Liver (tissue), 9 donors: ENCODE measurements around the gene KRTAP3-3. TPM values are rescaled to one million over a fixed set of nuclear protein-coding genes. Genes with fewer than 3 reads are reported as not detected.

Source experiments
- DNase-seq: peaks from one replicate; pipeline ENCODE4 v3.0.0-alpha.2; 2017; ENCODE audit warnings: low spot score
- H3K27ac ChIP-seq, 2 donors: one replicate each; pipeline ENCODE4 v1.7.0; 2013; ENCODE audit warnings: inconsistent platforms in 2 of 2, low read length in 2 of 2, control low read depth in 1 of 2, low read depth in 1 of 2, mild to moderate bottlenecking in 1 of 2
- H3K27me3 ChIP-seq, 4 donors: one replicate each; pipeline versions ENCODE4 v1.6.1 to v1.7.0; 2013; ENCODE audit warnings: low read length in 3 of 4, inconsistent platforms in 1 of 4, mild to moderate bottlenecking in 1 of 4, moderate library complexity in 1 of 4; ENCODE audit not compliant: control insufficient read depth in 4 of 4, insufficient read depth in 4 of 4
- H3K36me3 ChIP-seq, 4 donors: one replicate each; pipeline versions ENCODE4 v1.6.1 to v1.7.0; 2013; ENCODE audit warnings: low read length in 3 of 4, mild to moderate bottlenecking in 3 of 4, low read depth in 1 of 4, moderate library complexity in 1 of 4; ENCODE audit not compliant: control insufficient read depth in 4 of 4, insufficient read depth in 3 of 4
- H3K4me1 ChIP-seq, 4 donors: one replicate each; pipeline versions ENCODE4 v1.6.1 to v1.7.0; 2013; ENCODE audit warnings: low read length in 3 of 4, mild to moderate bottlenecking in 3 of 4, moderate library complexity in 1 of 4; ENCODE audit not compliant: control insufficient read depth in 4 of 4, insufficient read depth in 4 of 4
- H3K4me3 ChIP-seq, 3 donors: one replicate each; pipeline versions ENCODE4 v1.6.1 to v1.7.0; 2013; ENCODE audit warnings: low read length in 3 of 3, control low read depth in 1 of 3, low read depth in 1 of 3, mild to moderate bottlenecking in 1 of 3
- H3K9ac ChIP-seq, 2 donors: one replicate each; pipeline ENCODE4 v1.7.0; 2013; ENCODE audit warnings: low read length in 2 of 2, mild to moderate bottlenecking in 2 of 2, moderate library complexity in 2 of 2, control low read depth in 1 of 2, low read depth in 1 of 2
- H3K9me3 ChIP-seq, 4 donors: one replicate each; pipeline versions ENCODE4 v1.6.1 to v1.7.0; 2013; ENCODE audit warnings: low read length in 3 of 4; ENCODE audit not compliant: control insufficient read depth in 4 of 4
- EGR1 ChIP-seq, 2 donors: IDR thresholded peaks; 2 replicates each; pipeline ENCODE4 v1.6.1; 2016 to 2018; ENCODE audit warnings: antibody characterized with exemption in 2 of 2, low read depth in 2 of 2
- FOXA1 ChIP-seq: IDR thresholded peaks from 2 replicates; pipeline ENCODE4 v1.6.1; 2016; ENCODE audit warnings: antibody characterized with exemption
- FOXA2 ChIP-seq: IDR thresholded peaks from 2 replicates; pipeline ENCODE4 v1.6.1; 2016; ENCODE audit warnings: antibody characterized with exemption
- GABPA ChIP-seq, 2 donors: IDR thresholded peaks in 1 of 2; conservative IDR thresholded peaks in 1 of 2; 2 replicates each; pipeline ENCODE4 v1.6.1; 2016; ENCODE audit warnings: antibody characterized with exemption in 2 of 2, mild to moderate bottlenecking in 1 of 2, moderate library complexity in 1 of 2
- HNF4A ChIP-seq, 2 donors: conservative IDR thresholded peaks; 2 replicates each; pipeline ENCODE4 v1.6.1; 2016; ENCODE audit warnings: antibody characterized with exemption in 2 of 2, mild to moderate bottlenecking in 2 of 2
- HNF4G ChIP-seq: IDR thresholded peaks from 2 replicates; pipeline ENCODE4 v1.6.1; 2016; ENCODE audit warnings: antibody characterized with exemption
- JUND ChIP-seq, 2 donors: IDR thresholded peaks; 2 replicates each; pipeline ENCODE4 v1.6.1; 2016; ENCODE audit warnings: antibody characterized with exemption in 2 of 2
- MAX ChIP-seq: IDR thresholded peaks from 2 replicates; pipeline ENCODE4 v1.6.1; 2016; ENCODE audit warnings: antibody characterized with exemption
- NR2F2 ChIP-seq: IDR thresholded peaks from 2 replicates; pipeline ENCODE4 v1.6.1; 2016; ENCODE audit warnings: antibody characterized with exemption
- RAD21 ChIP-seq, 2 donors: IDR thresholded peaks; 2 replicates each; pipeline ENCODE4 v1.6.1; 2016; ENCODE audit warnings: antibody characterized with exemption in 2 of 2, mild to moderate bottlenecking in 2 of 2
- REST ChIP-seq: IDR thresholded peaks from 2 replicates; pipeline ENCODE4 v1.6.1; 2016; ENCODE audit warnings: antibody characterized with exemption, mild to moderate bottlenecking
- RXRA ChIP-seq, 2 donors: IDR thresholded peaks; 2 replicates each; pipeline ENCODE4 v1.6.1; 2017 to 2018; ENCODE audit warnings: antibody characterized with exemption in 2 of 2, mild to moderate bottlenecking in 1 of 2
- SP1 ChIP-seq: IDR thresholded peaks from 2 replicates; pipeline ENCODE4 v1.6.1; 2018; ENCODE audit warnings: antibody characterized with exemption, mild to moderate bottlenecking
- TAF1 ChIP-seq: conservative IDR thresholded peaks from 2 replicates; pipeline ENCODE4 v1.6.1; 2016; ENCODE audit warnings: antibody characterized with exemption, mild to moderate bottlenecking
- YY1 ChIP-seq: IDR thresholded peaks from 2 replicates; pipeline ENCODE4 v1.6.1; 2016; ENCODE audit warnings: antibody characterized with exemption, mild to moderate bottlenecking
- ZBTB33 ChIP-seq: IDR thresholded peaks from 2 replicates; pipeline ENCODE4 v1.6.1; 2016; ENCODE audit warnings: antibody characterized with exemption
- WGBS: extraction: QIAGEN DNeasy Blood & Tissue Kit; methylation state at CpG from one replicate; pipeline ENCODE4 v1.1.7; 2013; 5-methylcytosine and 5-hydroxymethylcytosine counted together
- polyA plus RNA-seq, 2 donors: library from polyadenylated mRNA; stranded (reverse) in 1 of 2; unstranded in 1 of 2; fragments of 200-250 nt in 1 of 2; fragments of >200 nt in 1 of 2; fragmentation: Nextera tagmentation in 1 of 2; extraction: Ambion mirVana in 1 of 2; gene quantifications; one replicate each; pipeline versions ENCODE4 v1.2.1 to v1.2.3, GENCODE V29; 2013 to 2015
- total RNA-seq, 2 donors: library from RNA; depleted of rRNA; stranded (reverse); fragments of >200 nt; gene quantifications; one replicate each; pipeline ENCODE4 v1.2.3, GENCODE V29; 2014
- TF ChIP-seq, protein P1 (sequence below): fragments of 150-350 bp; IDR thresholded peaks from 2 replicates; pipeline ENCODE4 v1.5.1; 2017; ENCODE audit warnings: improper control_type of control experiment, low read depth, low read length; ENCODE audit not compliant: missing input control
- TF ChIP-seq, protein P2 (sequence below): IDR thresholded peaks from 2 replicates; pipeline ENCODE4 v1.6.1; 2016; ENCODE audit warnings: antibody characterized with exemption
- donor health status: healthy.
- donor health status: healthy.
- donor health status: healthy.
- donor health status: healthy.
- donor health status: healthy.

KRTAP3-3 gene
- total and polyA plus RNA-seq, 4 donors: not detected

GRCh38 chr17:40961591-40961990 is 32.4 kb downstream of the KRTAP3-3 start (continued):
- no peak for TF ChIP-seq JUND (IDR thresholded peaks at IDR 0.05)

GRCh38 chr17:40960144-40960543 is 33.8 kb downstream of the KRTAP3-3 start:
- WGBS: 79% methylated on average over 10 of the region's 10 CpGs

More at GRCh38 chr17:40960144-40960543, 33.8 kb downstream of the KRTAP3-3 start:
- Histone ChIP-seq H3K9me3 (no peaks in the 10 kb centered on the region), H3K9ac (no peak overlapping the region), H3K4me1 (no peaks in the 10 kb centered on the region), H3K27ac (no peak overlapping the region), H3K27me3 (no peaks in the 10 kb centered on the region), H3K36me3 (no peaks in the 10 kb centered on the region), H3K4me3 (no peak overlapping the region)
- DNase-seq: no peak
- TF ChIP-seq EGR1 (IDR thresholded peaks at IDR 0.05; ENCODE audit: low read depth in 2 of 2): no peak
- TF ChIP-seq HNF4G: no peak
- TF ChIP-seq, protein P1, sequence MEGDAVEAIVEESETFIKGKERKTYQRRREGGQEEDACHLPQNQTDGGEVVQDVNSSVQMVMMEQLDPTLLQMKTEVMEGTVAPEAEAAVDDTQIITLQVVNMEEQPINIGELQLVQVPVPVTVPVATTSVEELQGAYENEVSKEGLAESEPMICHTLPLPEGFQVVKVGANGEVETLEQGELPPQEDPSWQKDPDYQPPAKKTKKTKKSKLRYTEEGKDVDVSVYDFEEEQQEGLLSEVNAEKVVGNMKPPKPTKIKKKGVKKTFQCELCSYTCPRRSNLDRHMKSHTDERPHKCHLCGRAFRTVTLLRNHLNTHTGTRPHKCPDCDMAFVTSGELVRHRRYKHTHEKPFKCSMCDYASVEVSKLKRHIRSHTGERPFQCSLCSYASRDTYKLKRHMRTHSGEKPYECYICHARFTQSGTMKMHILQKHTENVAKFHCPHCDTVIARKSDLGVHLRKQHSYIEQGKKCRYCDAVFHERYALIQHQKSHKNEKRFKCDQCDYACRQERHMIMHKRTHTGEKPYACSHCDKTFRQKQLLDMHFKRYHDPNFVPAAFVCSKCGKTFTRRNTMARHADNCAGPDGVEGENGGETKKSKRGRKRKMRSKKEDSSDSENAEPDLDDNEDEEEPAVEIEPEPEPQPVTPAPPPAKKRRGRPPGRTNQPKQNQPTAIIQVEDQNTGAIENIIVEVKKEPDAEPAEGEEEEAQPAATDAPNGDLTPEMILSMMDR: no peak
- TF ChIP-seq HNF4A (conservative IDR thresholded peaks at IDR 0.05): no peak
- no peak for TF ChIP-seq MAX
- no peak for TF ChIP-seq ZBTB33
- TF ChIP-seq NR2F2: no peak
- no peak for TF ChIP-seq SP1
- no peak for TF ChIP-seq YY1
- TF ChIP-seq JUND (IDR thresholded peaks at IDR 0.05): no peak
- TF ChIP-seq, protein P2, sequence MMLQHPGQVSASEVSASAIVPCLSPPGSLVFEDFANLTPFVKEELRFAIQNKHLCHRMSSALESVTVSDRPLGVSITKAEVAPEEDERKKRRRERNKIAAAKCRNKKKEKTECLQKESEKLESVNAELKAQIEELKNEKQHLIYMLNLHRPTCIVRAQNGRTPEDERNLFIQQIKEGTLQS: no peak
- TF ChIP-seq TAF1: no peak
- TF ChIP-seq RAD21 (IDR thresholded peaks at IDR 0.05): no peak
- no peak for TF ChIP-seq FOXA2
- no peak for TF ChIP-seq RXRA (IDR thresholded peaks at IDR 0.05)
- TF ChIP-seq FOXA1: no peak
- no peak for TF ChIP-seq REST
- no peak for TF ChIP-seq GABPA (IDR thresholded peaks at IDR 0.05 in 1 of 2, conservative IDR thresholded peaks at IDR 0.05 in 1 of 2)
